Endometrial microvascular endothelial cells (primary cell): ENCODE data around the gene DISC1. TPM values are rescaled to one million over a fixed set of nuclear protein-coding genes. Genes with fewer than 3 reads are reported as not detected.
"Not testable (repeated sequence)": the region's sequence is repeated elsewhere in the genome, so short reads cannot be mapped to it uniquely, and the experiment has no call there.

Source experiments
- in situ Hi-C: cut with HindIII; loops from 2 replicates; pipeline ENCODE4 v1.10.0; 2017; ENCODE audit warnings: low sequenced_read_pairs, low pct_unique_long_range_greater_than_20kb; ENCODE audit errors: inconsistent ontology term
- total RNA-seq: library from RNA; depleted of rRNA; stranded (reverse); fragments of >200 nt; gene quantifications from one replicate; pipeline ENCODE4 v1.2.3, GENCODE V29; 2015; ENCODE audit errors: inconsistent ontology term

DISC1 gene
- total RNA-seq, 1 donor from 2014 or later: 6.4 TPM

DNA sequence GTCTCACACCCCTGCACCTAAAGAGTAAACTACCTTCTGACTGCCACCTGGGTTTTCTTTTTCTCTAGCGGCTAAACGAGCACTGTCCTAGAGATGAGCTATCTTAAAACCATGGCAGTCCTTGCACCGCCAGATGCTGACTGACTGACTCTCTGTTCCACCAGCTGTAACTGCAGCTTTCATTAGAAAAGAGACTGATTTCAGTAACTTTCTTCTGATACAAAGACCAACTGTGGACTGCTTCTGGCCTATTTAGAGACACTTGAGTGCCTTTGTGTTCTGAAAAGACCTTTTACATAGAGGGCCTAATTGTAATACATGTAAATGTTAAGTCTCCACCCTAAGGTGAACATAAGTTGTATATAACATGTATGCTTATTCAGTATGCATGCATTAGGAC is 152.5 kb downstream of the DISC1 start:
- in situ Hi-C loops: no loop called here

DNA sequence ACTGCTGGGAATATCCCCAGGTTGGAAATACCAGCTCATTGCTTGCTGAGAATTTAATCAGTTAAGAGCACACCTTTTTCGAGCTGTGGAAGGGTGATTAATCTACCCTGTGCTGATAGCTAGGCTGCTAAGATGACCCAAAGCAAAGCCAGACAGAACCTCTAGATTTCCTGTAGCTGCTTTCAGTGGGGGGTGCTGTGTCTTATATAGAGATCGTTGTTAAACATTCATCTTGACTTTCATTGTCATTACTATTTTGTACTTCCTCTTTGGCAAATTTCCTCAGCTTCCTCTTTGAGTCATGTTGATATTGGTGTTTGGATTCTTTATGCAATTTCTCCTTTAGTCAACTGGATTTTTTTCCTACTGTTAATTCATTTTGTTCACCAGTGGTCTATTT is 155.3 kb downstream of the DISC1 start:
- in situ Hi-C loops: no loop called here

DNA sequence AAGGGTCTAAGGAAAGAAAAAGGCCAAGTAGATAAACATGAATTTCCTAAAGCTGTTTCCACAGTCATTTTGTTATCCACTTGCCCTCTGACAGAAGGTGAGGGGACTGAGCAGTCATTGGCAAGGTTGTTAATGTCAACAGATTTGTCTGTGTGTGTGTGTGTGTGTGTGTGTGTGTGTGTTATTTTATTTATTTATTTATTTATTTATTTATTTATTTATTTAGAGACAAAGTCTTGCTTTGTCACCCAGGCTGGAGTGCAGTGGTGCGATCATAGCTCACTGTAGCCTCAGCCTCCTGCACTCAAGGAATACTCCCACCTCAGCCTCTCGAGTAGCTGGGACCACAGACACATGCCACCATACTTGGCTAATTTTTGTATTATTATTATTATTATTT is 158.5 kb downstream of the DISC1 start:
- in situ Hi-C loops: not testable (repeated sequence)

DNA sequence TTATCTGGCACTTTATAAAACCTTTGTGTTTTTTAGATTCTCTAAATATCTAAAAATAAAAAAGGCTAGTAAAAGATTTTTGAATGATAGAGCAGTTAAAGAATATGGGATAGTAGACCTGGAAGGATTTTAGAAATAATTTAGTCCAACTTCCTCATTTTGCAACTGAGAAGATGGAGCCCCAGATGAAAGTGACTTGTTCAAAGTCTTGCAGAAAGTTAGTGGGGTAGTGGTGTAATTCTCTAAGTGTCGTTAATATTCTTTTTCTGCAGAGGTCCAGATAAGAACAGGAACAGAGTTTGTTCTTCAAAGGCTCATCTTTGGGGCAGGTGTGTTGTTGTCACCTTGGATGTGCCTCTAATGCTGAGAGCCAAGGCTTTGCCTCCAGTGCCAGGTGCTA is 159.5 kb downstream of the DISC1 start:
- in situ Hi-C loops: no loop called here

DNA sequence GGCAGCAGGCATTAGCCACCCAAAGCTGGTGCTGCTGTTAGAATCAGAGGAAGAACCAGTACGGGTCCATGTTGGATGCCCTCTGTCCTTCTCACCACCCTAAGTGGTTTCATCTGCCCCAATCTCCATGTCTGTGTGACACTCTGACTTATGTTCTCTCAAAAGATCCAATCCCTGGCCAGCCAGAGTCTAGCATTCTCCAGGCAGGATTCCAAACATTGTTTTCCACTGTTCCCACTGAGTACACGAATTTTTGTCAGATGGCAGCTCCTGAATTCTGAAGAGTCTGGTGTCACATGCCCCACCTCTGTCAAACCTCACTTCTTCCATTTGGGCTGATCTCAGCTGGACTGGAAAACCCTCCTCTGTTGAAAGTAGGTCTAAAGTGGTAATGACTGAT is 166.0 kb downstream of the DISC1 start:
- in situ Hi-C loops: no loop called here

DNA sequence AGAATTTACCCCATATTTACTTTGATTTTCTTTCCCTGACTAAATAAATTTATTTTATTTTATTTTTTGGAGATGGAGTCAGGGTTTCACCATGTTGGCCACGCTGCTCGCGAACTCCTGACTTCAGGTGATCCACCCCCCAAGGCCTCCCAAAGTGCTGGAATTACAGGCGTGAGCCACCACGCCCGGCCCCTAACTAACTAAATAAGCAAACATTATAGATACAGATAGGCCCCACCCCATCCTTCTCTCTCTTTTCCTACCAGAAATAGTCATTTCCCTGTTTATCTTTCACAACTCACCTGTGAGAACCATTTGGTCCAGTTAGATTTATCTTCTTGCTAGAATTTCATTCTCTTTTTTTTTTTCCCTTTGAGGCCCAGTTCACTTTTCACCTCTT is 167.3 kb downstream of the DISC1 start:
- in situ Hi-C loops: no loop called here

DNA sequence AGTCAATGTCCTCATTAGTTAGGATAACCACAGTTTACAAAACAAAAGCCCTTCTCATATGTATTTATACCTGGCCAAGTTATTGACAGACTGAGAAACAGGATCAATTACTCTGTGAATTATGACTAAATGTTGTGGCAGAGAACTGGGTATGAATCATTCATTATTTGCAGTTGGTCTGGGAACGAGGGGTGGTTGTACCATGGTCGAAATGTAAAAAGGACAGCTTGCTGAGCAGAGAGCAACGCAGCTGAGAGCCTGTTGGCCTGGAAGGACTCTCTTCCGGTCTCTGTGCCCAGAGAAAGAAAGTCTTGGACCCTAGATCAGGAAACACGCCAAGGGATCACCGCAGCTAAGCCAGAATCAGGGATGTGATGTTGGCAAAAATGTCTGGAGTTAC is 169.6 kb downstream of the DISC1 start:
- in situ Hi-C loops: no loop called here

DNA sequence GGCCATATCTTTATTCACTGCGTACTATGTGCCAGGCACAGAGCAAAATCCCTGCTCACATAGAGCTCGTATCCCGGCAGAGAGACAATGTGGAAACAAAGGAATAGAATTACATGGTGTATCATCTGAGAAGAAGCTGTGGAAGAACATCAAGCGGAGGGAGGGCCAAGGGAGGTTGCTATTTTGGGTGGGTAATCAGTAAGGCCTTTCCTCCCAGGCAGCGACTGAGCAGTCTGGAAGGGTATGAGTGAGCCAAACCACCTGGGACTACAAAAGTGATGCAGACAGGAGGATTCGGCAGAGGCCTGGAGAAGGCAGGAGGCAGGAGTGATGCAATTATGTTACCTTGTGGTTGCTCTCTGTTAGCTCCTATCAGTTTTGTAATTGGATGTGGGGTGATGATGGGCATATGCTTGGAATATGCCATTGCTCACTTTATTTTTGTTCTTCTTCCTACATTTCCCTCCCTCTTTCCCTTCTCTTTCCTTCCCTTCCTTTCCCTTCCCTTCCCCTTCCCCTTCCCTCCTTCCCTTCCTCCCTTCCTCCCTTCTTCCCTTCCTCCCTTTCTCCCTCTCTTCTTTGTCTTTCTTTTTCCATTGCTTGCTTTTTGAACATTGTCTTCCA is 172.9 kb downstream of the DISC1 start:
- in situ Hi-C loops: no loop called here

DNA sequence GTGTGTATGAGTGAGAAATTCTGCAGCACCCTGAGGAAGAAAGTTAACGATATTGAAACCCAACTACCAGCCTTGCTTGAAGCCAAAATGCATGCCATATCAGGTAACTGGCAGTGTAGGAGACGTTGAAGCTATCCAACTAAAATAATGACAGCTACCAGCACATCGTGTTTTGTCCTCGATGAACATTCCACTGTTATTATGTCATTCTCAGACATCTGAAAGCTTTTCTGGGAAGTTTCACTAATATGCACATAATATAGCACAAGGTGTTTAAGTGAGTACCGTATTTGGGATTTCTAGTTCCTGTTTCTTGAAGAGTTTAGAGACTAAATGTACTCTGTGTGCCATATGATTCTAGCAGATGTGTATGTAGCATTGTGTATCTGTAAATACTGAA is 173.5 kb downstream of the DISC1 start:
- in situ Hi-C loops: no loop called here

DNA sequence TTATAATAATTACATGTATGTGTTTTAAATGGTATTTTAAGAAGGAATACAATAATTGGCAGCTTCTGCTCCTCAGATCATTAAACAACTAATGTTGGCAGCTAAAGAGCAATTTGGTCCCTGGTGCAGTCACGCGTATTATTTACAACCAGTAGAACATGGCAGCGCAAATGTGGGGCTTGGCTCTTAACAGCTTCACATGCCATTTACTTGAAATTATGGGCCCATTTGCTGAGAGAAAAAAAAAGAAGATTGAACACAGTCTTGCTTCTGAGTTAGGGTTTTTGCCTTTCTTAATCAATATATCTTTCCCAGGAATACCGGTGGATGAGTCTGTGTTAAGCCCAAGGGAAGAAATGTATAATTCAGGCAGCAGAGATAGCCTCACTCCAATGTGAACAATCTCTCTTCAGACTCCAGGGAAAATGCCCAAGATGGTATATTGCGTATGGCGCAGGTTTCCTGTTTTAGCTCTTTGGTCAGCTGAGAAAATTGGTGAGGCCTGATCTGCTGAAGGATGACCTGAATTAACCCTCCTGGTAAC is 174.5 kb downstream of the DISC1 start:
- in situ Hi-C loops: no loop called here

DNA sequence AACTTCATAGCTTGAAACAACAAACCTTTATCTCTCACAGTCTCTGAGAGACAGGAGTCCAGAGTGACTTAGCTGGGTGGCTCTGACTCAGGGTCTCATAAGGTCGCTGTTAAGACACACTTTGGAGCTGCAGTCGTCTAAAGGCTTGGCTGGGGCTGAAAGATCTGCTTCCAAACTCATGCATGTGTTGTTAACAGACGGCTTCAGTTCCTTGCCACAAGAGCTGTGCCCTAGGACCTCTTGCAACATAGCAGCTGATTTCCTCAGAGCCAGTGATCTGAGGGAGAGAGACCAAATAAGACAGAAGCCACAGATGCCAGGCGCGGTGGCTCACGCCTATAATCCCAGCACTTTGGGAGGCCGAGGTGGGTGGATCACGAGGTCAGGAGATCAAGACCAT is 176.8 kb downstream of the DISC1 start:
- in situ Hi-C loops: no loop called here

DNA sequence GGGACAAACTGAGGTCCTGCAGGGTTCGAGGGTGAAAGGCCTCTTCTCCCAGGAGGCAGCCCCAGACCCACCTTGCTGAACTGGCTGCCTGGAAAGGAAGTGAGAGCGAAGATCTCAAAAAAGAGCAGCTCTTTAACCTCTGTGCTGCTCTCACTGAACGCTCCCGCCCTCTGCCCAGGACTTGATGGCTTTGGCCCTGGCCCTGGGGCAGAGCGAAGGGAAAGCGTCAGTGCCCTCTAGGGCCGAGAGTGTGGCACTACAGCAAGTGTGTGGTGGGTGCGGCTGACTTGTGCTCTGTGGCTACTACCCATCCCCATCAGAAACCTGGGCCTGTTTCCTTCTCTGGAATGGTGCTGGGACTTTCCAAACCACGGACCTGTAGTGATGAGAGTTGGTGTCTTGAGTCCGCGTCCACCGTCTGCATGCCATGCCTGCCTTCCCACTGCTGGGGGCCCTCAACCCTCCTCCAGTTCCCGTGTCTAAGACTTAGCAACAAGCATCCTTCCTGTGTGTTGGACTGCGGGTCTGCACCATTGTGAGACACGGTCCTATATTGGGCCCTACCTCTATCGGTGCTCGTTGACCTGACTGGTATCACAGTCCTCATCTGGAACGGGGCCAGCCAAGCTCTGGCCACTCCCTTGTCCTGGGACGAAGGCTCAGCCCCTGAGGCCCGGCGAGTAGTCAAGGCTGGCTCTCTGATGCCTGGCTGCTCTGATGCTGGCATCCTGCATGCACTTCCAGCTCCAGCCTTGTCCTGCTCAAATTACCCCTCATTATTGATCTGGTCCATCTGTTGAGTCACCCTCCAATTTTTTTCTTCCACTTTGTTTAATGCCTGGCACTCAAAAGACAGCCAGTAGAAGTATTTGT is 180.3 kb downstream of the DISC1 start:
- in situ Hi-C loops: no loop called here

DNA sequence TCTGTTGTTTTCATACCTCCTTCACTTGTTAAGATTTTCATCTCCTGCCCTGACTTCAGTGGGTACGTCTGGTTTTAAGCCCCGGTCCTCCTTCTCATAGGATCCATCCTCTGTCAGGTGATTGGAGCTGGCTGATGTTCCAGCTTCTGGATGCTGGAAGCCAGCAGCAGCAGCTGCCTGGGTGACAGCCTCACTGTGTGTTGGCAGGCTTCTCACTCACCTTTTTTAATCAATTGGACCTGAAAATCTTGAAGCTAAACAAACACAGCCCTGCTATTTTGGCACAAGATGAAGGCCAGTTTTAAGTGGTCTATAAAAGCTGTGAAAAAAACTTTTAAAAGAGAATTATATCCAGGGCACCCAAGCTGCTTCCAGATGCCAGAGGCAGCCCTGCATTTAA is 181.0 kb downstream of the DISC1 start:
- in situ Hi-C loops: no loop called here

DNA sequence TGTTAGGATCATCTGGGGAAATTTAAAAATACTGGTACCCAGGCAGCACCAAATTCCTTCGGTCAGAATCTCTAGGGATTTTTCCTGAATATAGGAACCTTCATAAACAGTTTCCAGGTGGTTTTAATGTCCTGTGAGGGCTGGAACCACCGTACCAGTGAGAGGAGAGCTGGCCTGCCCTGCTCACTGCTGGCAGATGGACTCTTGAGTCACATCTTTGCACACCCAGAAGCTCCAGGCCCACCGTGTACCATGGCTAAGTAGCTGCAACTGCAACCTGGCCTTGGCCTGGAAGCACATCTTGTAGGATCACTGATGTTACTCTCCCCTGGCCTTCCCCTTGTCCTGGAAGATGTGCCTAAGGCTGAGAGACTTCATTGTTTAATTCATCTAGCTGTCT is 181.5 kb downstream of the DISC1 start:
- in situ Hi-C loops: no loop called here

DNA sequence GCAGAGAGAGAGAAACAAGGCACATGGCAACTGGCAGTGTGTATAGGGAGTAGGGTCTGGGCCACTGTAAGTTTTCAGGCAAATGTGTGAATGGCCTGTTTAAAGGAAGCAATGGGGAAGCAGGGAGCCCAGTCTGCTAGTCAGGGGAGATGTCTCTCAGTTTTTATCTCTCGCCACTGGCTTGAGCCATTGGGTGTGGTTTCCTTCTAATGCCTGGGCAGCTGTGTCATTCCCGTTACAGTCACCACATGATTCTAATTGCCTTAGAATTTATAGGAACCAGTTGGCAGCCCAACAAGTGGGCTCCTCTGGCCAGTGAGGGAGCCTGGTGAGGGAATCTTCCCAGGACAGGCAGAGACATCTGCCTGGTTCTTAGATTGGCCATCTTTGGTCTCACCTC is 182.4 kb downstream of the DISC1 start:
- in situ Hi-C loops: no loop called here

DNA sequence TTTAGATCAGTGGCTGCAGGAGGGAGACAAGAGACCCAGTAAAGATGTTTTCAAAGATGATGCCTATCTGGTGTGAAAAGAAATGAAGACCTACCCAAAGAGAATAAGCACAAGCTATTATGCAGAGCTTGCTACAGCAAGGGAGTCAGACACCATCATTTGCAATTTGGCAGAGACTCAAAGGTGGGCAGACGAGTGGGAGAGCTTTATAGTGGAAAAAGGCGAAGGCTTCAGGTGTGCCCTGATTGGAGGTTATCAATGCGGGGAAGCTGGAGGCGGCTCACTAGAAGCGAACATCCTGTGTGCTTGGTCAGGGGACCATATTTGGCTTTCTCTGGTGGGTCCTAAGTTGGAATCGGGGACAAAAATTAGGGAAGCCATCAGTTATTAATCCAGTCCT is 183.8 kb downstream of the DISC1 start:
- in situ Hi-C loops: no loop called here

DNA sequence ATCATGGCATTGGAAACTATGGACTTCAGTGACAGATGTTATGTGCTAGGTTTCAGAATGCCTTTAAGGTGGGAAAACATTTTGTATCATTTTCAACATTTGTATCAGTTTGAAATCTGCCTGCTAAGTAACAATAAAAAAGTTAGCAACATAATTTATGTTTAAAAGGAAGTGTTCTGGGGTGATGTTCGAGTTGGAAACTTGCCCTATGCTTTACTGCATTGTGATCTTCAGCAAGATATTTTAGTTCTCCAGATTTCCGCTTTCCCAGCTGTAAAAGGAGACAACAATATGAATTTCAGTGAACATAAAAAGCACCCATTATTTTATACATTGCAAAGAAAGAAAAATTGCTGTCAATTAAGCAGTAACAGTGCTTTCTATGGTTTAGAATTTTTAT is 187.4 kb downstream of the DISC1 start:
- in situ Hi-C loops: no loop called here

DNA sequence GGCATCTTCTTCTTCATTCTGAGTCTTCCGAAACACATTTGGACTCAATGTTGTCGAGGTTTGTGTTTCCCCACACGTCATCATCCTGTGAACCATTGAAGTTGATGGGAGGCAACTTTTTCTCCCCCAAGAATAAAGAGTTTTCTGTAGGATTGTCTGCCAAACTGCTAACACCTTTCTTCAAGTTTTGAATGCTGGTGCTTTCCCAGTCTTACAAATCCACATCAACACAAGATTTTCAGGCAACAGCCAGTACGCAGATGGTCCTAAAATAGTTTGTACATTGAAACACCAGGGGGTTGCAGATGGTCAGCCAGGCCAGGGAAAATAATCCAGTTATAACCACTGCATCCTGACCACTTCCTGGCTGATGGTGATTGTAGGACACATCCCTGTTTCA is 187.9 kb downstream of the DISC1 start:
- in situ Hi-C loops: no loop called here

DNA sequence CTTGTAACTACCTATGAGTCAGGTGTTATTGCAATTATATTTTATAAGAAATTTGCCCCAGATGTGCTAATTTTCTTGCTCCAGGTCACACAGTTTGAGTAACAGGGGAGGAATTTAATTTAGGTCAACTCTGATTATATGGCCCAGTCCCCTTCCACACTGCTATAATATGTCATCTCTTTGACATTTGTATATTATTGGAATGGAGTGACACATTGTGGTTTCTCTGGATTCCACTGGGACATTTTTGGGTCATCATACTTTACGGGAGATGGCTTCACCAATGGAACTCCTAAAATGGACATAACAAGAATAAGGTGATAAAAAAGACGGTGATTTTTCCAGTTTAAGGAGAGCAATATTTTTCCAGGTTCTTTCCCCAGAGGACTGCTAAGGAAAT is 191.2 kb downstream of the DISC1 start:
- in situ Hi-C loops: no loop called here

DNA sequence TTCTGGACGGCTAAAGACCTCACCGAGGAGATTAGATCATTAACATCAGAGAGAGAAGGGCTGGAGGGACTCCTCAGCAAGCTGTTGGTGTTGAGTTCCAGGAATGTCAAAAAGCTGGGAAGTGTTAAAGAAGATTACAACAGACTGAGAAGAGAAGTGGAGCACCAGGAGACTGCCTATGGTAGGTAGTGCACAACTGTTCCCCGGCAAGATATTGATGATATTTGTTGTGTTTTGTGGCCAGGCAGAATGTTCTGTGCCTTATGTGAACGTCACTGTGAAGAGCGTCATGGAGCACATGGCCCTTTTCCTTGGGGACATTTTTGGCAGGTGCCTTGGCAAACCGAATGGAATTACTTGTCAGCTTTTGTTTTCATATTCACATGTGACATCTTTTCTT is 191.7 kb downstream of the DISC1 start:
- in situ Hi-C loops: no loop called here
